ENCODE data around the gene ATP6V1G2. TPM values are rescaled to one million over a fixed set of nuclear protein-coding genes. Genes with fewer than 3 reads are reported as not detected.

The ATP6V1G2 gene
- polyA plus RNA-seq, 1 donor (not counting 4 experiments of a cell fraction or from before 2014, with no cell fraction given): 1.3 TPM

- H3K4me2 ChIP-seq (ENCODE audit: control insufficient read depth, extremely low read depth, insufficient read depth, low read depth, low read length): no peak overlapping the region
- no peak for DNase-seq (ENCODE audit: low read depth, low spot score)
- TF ChIP-seq EZH2 (IDR thresholded peaks at IDR 0.05; ENCODE audit: low read length): no peak
- no peak for TF ChIP-seq CTCF (optimal IDR thresholded peaks at IDR 0.05 in 1 of 3, IDR thresholded peaks at IDR 0.05 in 1 of 3, conservative IDR thresholded peaks at IDR 0.05 in 1 of 3; ENCODE audit: extremely low read depth in 1 of 3, insufficient read depth in 2 of 3, low read length in 3 of 3)
- H3K79me2 ChIP-seq (ENCODE audit: control insufficient read depth, insufficient read depth, low read length): no peaks in the 10 kb centered on the region
- H4K20me1 ChIP-seq (ENCODE audit: control insufficient read depth, extremely low read depth, insufficient read depth, low read length): no peaks in the 10 kb centered on the region
- no peak overlapping the region for H3K4me3 ChIP-seq (ENCODE audit: control insufficient read depth in 2 of 3, extremely low read depth in 1 of 3, insufficient read depth in 2 of 3, low read depth in 1 of 3, low read length in 3 of 3)
- no peak overlapping the region for H3K27ac ChIP-seq (ENCODE audit: control insufficient read depth, insufficient read depth, low read length)
- peaks cover 12% of the 10 kb centered on the region for H3K4me1 ChIP-seq (ENCODE audit: control insufficient read depth, extremely low read depth, insufficient read depth, low read length)
- H3K9me3 ChIP-seq (ENCODE audit: control insufficient read depth, low read depth, low read length): no peaks in the 10 kb centered on the region
- no peak overlapping the region for H3K9ac ChIP-seq (ENCODE audit: control insufficient read depth, extremely low read depth, insufficient read depth, low read length)
- no peaks in the 10 kb centered on the region for H3K27me3 ChIP-seq (ENCODE audit: control insufficient read depth, extremely low read depth, insufficient read depth, low read length)
- no peak for FAIRE-seq
- H3K9me1 ChIP-seq (ENCODE audit: control insufficient read depth, extremely low read depth, insufficient read depth, low read length): no peaks in the 10 kb centered on the region
- dilution Hi-C loops (cut with MboI; ENCODE audit: extremely low pct_ligation_motif_present, low sequenced_read_pairs): no loop called here
- peaks cover 10 to 17% of the 10 kb centered on the region in 2 experiments for H3K36me3 ChIP-seq (ENCODE audit: control insufficient read depth in 2 of 2, extremely low read depth in 1 of 2, insufficient read depth in 2 of 2, low read length in 2 of 2)
- H2AFZ ChIP-seq (ENCODE audit: control insufficient read depth, low read length): no peak overlapping the region
Observed at GRCh38 chr6:31559606-31559957, 13.2 kb upstream of the ATP6V1G2 start.

- Histone ChIP-seq H3K4me2 (ENCODE audit: control insufficient read depth, extremely low read depth, insufficient read depth, low read depth, low read length) (no peak overlapping the region), H3K9me1 (ENCODE audit: control insufficient read depth, extremely low read depth, insufficient read depth, low read length) (no peaks in the 10 kb centered on the region), H4K20me1 (ENCODE audit: control insufficient read depth, extremely low read depth, insufficient read depth, low read length) (no peaks in the 10 kb centered on the region), H3K27ac (ENCODE audit: control insufficient read depth, insufficient read depth, low read length) (no peak overlapping the region), H3K9me3 (ENCODE audit: control insufficient read depth, low read depth, low read length) (no peaks in the 10 kb centered on the region), H3K9ac (ENCODE audit: control insufficient read depth, extremely low read depth, insufficient read depth, low read length) (no peak overlapping the region), H3K36me3 (ENCODE audit: control insufficient read depth in 2 of 2, extremely low read depth in 1 of 2, insufficient read depth in 2 of 2, low read length in 2 of 2) (peaks cover 10 to 17% of the 10 kb centered on the region in 2 experiments), H2AFZ (ENCODE audit: control insufficient read depth, low read length) (no peak overlapping the region), H3K4me3 (ENCODE audit: control insufficient read depth in 2 of 3, extremely low read depth in 1 of 3, insufficient read depth in 2 of 3, low read depth in 1 of 3, low read length in 3 of 3) (no peak overlapping the region), H3K4me1 (ENCODE audit: control insufficient read depth, extremely low read depth, insufficient read depth, low read length) (peaks cover 12% of the 10 kb centered on the region), H3K79me2 (ENCODE audit: control insufficient read depth, insufficient read depth, low read length) (no peaks in the 10 kb centered on the region), H3K27me3 (ENCODE audit: control insufficient read depth, extremely low read depth, insufficient read depth, low read length) (no peaks in the 10 kb centered on the region)
- FAIRE-seq: no peak
- no peak for DNase-seq (ENCODE audit: low read depth, low spot score)
- dilution Hi-C loops (cut with MboI; ENCODE audit: extremely low pct_ligation_motif_present, low sequenced_read_pairs): no loop called here
- TF ChIP-seq CTCF (optimal IDR thresholded peaks at IDR 0.05 in 1 of 3, IDR thresholded peaks at IDR 0.05 in 1 of 3, conservative IDR thresholded peaks at IDR 0.05 in 1 of 3; ENCODE audit: extremely low read depth in 1 of 3, insufficient read depth in 2 of 3, low read length in 3 of 3) (no peak), EZH2 (IDR thresholded peaks at IDR 0.05; ENCODE audit: low read length) (no peak)
Observed at GRCh38 chr6:31558631-31559500, 12.5 kb upstream of the ATP6V1G2 start.
